HG03342 (cell line): Measurements from ENCODE around the gene IL4.

Experiments
- ATAC-seq: cut with Tn5 transposase; IDR thresholded peaks from one replicate; pipeline ENCODE4 v1.9.1; 2021; ENCODE audit warnings: mild to moderate bottlenecking, moderate library complexity; ENCODE audit not compliant: unreplicated experiment

IL4 gene

GRCh38 chr5:132669966-132670882, 3.6 kb upstream of the IL4 start:
- no peak for ATAC-seq

DNA sequence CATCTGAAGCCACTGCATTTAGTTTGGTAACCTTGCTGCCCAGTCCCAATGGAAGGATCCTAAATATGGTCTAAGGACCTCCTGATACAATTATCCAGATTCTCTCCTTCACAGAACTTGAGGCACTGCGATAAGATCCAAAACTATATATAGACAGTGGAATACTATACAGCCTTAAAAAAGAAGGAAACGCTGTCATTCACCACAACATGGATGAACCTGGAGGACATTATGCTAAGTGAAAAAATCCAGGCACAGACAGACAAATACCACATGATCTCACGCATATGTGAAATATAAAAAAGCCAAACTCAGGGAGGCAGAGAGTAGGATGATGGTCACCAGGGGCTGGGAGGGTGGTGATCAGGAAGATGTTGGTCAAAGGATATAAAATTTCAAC, 2.8 kb upstream of the IL4 start:
- no peak for ATAC-seq

DNA sequence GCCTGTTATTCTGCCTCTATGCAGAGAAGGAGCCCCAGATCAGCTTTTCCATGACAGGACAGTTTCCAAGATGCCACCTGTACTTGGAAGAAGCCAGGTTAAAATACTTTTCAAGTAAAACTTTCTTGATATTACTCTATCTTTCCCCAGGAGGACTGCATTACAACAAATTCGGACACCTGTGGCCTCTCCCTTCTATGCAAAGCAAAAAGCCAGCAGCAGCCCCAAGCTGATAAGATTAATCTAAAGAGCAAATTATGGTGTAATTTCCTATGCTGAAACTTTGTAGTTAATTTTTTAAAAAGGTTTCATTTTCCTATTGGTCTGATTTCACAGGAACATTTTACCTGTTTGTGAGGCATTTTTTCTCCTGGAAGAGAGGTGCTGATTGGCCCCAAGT, 301 bp upstream of the IL4 start:
- ATAC-seq, result no peak

- ATAC-seq, result peak; percentile 83
Observed at GRCh38 chr5:132674671-132675506, 1.1 kb downstream of the IL4 start.

GRCh38 chr5:132675936-132676689, 2.3 kb downstream of the IL4 start:
- no peak for ATAC-seq

DNA sequence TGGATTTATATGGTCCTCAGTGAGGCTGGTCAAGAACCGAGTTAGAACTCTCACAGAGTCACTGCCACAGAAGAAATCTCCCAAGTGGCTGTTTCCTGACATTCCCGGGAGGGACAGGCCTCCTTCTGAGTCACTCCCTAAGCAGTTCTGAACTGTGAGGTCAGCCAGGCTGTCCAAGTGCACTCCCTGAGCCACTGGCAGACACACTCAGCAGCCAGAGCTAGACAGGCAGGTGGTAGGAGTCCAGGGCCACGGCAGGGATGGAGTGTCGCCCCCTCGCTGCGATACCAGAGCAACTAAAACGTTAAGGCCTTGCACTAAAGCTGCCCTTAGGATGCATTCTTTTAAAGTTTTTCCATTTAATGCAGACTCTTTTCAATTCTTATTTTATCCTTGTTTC, 3.4 kb downstream of the IL4 start:
- no peak for ATAC-seq

GRCh38 chr5:132677682-132678400, 4.1 kb downstream of the IL4 start:
- ATAC-seq, result no peak

DNA sequence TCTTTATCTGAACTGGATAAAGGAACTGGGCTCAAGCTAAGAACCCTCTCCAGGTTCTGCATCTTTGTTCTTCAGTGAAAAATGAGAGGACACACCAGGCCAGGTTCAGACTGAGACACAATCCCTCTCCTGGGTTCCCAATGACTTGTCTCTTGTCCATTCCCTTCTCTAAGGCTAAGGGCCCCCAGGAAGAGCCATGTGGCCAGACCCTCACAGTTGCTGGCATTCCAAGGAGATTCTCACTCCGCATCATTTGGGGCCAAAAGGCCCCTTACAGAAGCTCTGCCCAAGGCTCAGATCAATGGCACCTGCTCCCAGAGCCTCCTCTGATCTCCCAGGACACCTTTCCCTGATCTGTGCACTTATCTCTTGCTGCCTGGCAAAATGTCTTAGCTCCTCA, 4.9 kb downstream of the IL4 start:
- ATAC-seq, result no peak

- no peak for ATAC-seq
Observed at GRCh38 chr5:132679166-132679565, 5.4 kb downstream of the IL4 start.

DNA sequence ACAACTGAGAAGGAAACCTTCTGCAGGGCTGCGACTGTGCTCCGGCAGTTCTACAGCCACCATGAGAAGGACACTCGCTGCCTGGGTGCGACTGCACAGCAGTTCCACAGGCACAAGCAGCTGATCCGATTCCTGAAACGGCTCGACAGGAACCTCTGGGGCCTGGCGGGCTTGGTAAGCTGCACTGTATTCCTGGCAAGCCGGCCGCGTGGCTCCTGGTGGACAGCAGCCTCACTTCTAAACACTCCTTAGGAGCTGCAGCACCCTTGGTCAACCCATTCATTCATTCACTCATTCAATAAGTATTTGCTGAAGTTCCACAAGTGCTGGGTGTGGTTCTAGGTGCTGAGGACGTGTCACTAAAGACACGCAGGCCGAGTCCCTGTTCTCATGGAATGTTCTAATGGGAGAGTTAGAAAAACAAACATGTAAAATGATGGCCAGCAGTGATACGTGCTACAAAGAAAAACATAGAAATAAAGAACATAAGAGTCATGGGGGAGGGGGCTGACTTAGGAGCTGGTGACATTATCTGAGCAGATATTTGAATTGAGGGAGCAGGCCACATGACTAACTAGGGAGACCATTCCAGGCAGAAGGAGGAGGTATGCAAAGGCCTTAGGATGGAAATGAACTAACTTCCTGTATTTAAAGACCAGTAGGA, 6.1 kb downstream of the IL4 start:
- ATAC-seq, result no peak

GRCh38 chr5:132680780-132681475, 7.1 kb downstream of the IL4 start:
- ATAC-seq, result no peak

GRCh38 chr5:132681476-132681831, 7.7 kb downstream of the IL4 start:
- no peak for ATAC-seq

GRCh38 chr5:132681983-132682382, 8.2 kb downstream of the IL4 start:
- ATAC-seq, result no peak

DNA sequence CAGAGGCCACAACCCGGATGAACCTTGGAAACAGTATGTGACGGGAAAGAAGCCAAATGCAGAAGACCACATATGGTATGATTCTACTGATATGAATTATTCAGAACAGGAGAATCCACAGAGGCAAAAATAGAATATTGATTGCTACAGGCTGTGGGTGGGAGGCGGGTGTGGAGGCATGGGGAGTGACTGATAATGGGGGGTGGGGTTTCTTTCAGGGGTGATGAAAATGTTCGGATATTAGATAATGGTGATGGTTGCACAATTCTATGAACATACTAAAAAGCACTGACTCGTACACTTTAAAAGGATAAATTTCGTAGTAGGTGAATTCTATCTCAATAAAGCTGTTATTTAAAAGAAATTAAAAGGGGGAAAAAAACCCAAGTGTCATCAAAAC, 10.7 kb downstream of the IL4 start:
- no peak for ATAC-seq

- ATAC-seq, result no peak
Observed at GRCh38 chr5:132684922-132685720, 11.3 kb downstream of the IL4 start.

DNA sequence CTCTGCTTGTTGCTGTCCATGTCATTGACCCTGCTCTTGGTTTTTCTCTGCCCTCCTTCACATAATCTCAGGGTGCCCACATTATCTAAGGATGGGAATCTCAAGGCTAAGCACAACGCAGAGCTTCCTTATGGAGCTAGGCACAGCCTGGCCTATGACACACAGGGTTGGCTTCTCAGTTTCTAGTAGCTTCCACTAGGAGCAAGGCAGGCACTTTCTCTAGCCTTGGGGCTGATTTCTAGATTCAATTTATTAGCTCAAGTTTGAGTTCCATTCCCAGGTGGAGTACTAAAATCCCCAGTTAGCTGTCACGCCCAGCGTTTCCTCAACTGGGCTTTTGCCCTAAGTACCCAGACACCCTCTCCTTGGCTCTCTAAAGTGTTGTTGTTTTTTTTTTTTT, 12.4 kb downstream of the IL4 start:
- ATAC-seq, result no peak

DNA sequence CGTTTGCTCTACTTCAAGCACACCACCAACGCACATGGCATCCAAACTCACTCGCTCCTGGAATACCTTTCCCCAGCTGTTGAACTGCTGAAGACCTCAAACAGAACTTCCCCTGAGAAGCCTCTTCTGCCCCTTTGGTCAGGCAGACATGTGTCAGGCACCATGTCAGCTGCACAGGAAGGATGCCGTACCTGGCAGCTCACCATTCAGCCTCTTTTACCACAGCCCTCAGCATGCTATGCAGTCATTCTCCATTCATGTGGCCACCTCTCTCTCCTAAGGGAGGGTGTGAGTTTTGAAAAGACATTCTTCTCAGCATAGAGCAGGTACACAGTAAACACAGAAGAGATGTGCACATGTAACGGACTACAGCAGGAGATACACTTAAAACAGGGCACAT, 14.2 kb downstream of the IL4 start:
- no peak for ATAC-seq

DNA sequence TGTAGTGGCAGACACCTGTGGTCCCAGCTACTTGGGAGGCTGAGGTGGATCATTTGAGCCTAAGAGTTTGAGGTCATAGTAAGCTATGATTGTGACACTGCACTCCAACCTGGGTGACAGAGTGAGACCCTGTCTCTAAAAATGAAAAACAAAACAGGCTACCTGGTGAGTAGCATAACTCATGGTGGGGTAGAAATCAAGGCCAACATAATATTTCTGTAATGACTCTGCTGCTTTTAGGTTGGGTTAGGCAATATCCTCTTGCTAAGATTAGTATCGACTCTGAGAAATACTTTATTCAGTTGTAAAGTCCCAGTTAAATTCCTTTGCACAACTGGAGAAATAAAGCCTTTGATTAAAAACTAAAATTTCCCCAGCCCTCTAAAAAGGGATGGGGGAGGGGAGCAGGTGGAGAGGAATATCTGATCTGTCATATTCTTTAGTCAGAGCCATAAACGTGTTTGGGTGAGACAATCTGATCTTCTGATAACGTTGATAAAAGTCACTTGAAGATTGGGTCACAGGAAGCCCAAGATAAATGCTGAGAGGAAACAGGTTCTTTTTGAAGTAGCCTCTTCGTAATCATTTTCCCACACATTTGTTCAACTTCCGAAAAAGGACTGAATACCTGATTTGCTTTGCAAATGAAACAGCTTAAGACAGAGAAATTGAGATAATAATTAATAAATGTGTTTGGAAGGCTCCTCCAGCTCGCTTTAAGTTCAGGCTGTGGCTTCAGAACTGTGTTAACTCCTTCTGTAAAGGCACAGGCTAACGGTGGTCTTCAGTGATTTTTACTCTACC, 14.9 kb downstream of the IL4 start:
- no peak for ATAC-seq
